Glomerular endothelial cell (primary cell): ENCODE data around the gene VDAC1. TPM values are rescaled to one million over a fixed set of nuclear protein-coding genes. Genes with fewer than 3 reads are reported as not detected.
"Not testable (repeated sequence)": the region's sequence is repeated elsewhere in the genome, so short reads cannot be mapped to it uniquely, and the experiment has no call there.

Experiments
- DNase-seq: peaks from one replicate; pipeline ENCODE4 v3.0.0-alpha.2; 2011; ENCODE audit warnings: low read depth, low spot score; ENCODE audit errors: extremely low read depth
- total RNA-seq: library from RNA; depleted of rRNA; stranded (reverse); fragments of >200 nt; gene quantifications from 2 replicates; pipeline ENCODE4 v1.2.3, GENCODE V29; 2015

Gene VDAC1
- total RNA-seq, 1 donor from 2014 or later = 227 TPM

GRCh38 chr5:133996683-133997252, 8.0 kb downstream of the VDAC1 start:
- DNase-seq = no peak

- DNase-seq = no peak
Measured at GRCh38 chr5:133995883-133996563, 8.8 kb downstream of the VDAC1 start.

GRCh38 chr5:133995341-133995740, 9.4 kb downstream of the VDAC1 start:
- DNase-seq = no peak

GRCh38 chr5:133994990-133995333, 9.8 kb downstream of the VDAC1 start:
- no peak for DNase-seq

GRCh38 chr5:133994297-133994989, 10.3 kb downstream of the VDAC1 start:
- DNase-seq = no peak

- DNase-seq = no peak
Measured at GRCh38 chr5:133993185-133993936, 11.4 kb downstream of the VDAC1 start.

GRCh38 chr5:133992429-133993155, 12.2 kb downstream of the VDAC1 start:
- DNase-seq = no peak

- DNase-seq = no peak
Measured at GRCh38 chr5:133991171-133991910, 13.4 kb downstream of the VDAC1 start.

- no peak for DNase-seq
Measured at GRCh38 chr5:133990396-133990795, 14.4 kb downstream of the VDAC1 start.

GRCh38 chr5:133985540-133986180, 19.1 kb downstream of the VDAC1 start:
- DNase-seq = no peak

- DNase-seq = no peak
Measured at GRCh38 chr5:133983674-133984073, 21.1 kb downstream of the VDAC1 start.

- DNase-seq = no peak
Measured at GRCh38 chr5:133981714-133982113, 23.1 kb downstream of the VDAC1 start.

- no peak for DNase-seq
Measured at GRCh38 chr5:133980652-133981051, 24.1 kb downstream of the VDAC1 start.

- no peak for DNase-seq
Measured at GRCh38 chr5:133978943-133979342, 25.8 kb downstream of the VDAC1 start.

- no peak for DNase-seq
Measured at GRCh38 chr5:133977858-133978257, 26.9 kb downstream of the VDAC1 start.

GRCh38 chr5:133977161-133977787, 27.5 kb downstream of the VDAC1 start:
- no peak for DNase-seq

- not testable (repeated sequence) for DNase-seq
Measured at GRCh38 chr5:133975546-133975945, 29.2 kb downstream of the VDAC1 start.

GRCh38 chr5:133974142-133974541, 30.6 kb downstream of the VDAC1 start:
- DNase-seq = no peak

- no peak for DNase-seq
Measured at GRCh38 chr5:133970325-133970909, 34.4 kb downstream of the VDAC1 start.
